ENCODE measurements around the gene NFIB. TPM values are rescaled to one million over a fixed set of nuclear protein-coding genes. Genes with fewer than 3 reads are reported as not detected.

Gene NFIB
- total and polyA plus RNA-seq, 8 donors, result 6.7 to 624 (median 71.4) TPM

DNA sequence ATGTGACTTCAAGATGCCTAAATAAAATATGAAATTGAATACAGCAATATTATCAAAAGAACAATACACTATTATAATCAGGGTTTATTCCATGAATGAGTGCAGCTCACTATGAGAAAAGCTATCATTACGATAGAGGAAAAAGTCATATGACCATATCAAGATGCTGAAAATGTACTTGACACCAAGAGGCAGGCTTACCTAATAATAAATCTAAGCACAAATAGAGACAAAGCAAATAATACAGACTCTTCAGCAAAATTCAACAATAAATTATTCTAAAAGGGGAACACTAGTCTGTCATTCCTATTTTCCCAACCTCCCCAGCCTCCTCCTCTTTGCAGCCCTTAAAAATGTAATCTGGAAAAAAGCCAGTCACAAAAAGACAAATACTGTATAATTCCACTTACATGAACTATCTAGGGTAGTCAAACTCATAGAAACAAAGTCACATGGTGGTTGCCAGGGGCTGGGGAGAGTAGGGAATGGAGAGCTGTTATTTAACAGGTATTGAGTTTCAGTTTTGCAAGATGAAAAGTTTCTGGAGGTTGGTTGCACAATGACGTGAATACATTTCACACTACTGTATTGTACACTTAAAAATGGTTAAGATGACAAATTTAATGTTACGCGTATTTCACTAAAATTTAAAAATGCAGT lies 148.4 kb downstream of the NFIB start:
- Histone ChIP-seq H3K4me3 (no peak overlapping the region), H3K27me3 (no peaks in the 10 kb centered on the region), H3K27ac (no peak overlapping the region), H3K4me1 (peaks cover under 1 to 25% (median 8%) of the 10 kb centered on the region in 4 donors), H3K9me3 (no peaks in the 10 kb centered on the region), H3K36me3 (no peaks in the 10 kb centered on the region)
- DNase-seq, result no peak
- intact Hi-C loops (cut with DNase I; ENCODE audit: low total_unique reads), result no loop called here
- 78 to 91% (median 84%) methylated on average over 4 of the region's 4 CpGs for WGBS, 5 donors
- TF ChIP-seq POLR2A (IDR thresholded peaks at IDR 0.05), result no peak
- TF ChIP-seq EP300 (IDR thresholded peaks at IDR 0.05), result no peak
- TF ChIP-seq, protein P1, sequence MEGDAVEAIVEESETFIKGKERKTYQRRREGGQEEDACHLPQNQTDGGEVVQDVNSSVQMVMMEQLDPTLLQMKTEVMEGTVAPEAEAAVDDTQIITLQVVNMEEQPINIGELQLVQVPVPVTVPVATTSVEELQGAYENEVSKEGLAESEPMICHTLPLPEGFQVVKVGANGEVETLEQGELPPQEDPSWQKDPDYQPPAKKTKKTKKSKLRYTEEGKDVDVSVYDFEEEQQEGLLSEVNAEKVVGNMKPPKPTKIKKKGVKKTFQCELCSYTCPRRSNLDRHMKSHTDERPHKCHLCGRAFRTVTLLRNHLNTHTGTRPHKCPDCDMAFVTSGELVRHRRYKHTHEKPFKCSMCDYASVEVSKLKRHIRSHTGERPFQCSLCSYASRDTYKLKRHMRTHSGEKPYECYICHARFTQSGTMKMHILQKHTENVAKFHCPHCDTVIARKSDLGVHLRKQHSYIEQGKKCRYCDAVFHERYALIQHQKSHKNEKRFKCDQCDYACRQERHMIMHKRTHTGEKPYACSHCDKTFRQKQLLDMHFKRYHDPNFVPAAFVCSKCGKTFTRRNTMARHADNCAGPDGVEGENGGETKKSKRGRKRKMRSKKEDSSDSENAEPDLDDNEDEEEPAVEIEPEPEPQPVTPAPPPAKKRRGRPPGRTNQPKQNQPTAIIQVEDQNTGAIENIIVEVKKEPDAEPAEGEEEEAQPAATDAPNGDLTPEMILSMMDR (IDR thresholded peaks at IDR 0.05), result no peak
- TF ChIP-seq POLR2AphosphoS5 (IDR thresholded peaks at IDR 0.05), result no peak

DNA sequence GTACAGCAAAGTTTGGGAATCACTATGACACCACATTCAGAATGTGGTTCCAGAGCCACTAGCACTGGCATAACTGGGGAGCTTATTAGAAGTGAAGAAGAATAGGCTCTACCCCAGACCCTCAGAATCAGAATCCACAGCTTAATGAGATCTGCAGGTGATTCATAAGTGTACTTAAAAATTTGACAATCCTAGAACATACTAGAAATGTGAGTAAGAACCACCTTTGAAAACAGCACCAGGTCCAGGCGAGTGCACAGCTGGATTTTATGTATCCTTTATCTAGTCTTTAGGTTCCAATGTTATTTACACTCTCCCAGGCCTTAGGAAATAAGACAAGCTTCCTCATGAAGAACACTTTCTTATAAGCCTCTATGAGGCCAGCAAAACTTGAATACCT lies 149.0 kb downstream of the NFIB start:
- H3K4me3 ChIP-seq, result no peak overlapping the region
- H3K9me3 ChIP-seq, result no peaks in the 10 kb centered on the region
- no peaks in the 10 kb centered on the region for H3K27me3 ChIP-seq
- no peak for DNase-seq
- 84 to 95% (median 89%) methylated on average over 1 of the region's 1 CpG for WGBS, 5 donors
- intact Hi-C loops (cut with DNase I; ENCODE audit: low total_unique reads), result no loop called here
- peaks cover 3 to 31% (median 13%) of the 10 kb centered on the region in 4 donors for H3K4me1 ChIP-seq
- no peak for TF ChIP-seq EP300 (IDR thresholded peaks at IDR 0.05)
- TF ChIP-seq POLR2AphosphoS5 (IDR thresholded peaks at IDR 0.05), result no peak
- TF ChIP-seq, protein P1 (IDR thresholded peaks at IDR 0.05), result no peak
- no peak for TF ChIP-seq POLR2A (IDR thresholded peaks at IDR 0.05)
- H3K27ac ChIP-seq, result no peak overlapping the region
- H3K36me3 ChIP-seq, result no peaks in the 10 kb centered on the region

DNA sequence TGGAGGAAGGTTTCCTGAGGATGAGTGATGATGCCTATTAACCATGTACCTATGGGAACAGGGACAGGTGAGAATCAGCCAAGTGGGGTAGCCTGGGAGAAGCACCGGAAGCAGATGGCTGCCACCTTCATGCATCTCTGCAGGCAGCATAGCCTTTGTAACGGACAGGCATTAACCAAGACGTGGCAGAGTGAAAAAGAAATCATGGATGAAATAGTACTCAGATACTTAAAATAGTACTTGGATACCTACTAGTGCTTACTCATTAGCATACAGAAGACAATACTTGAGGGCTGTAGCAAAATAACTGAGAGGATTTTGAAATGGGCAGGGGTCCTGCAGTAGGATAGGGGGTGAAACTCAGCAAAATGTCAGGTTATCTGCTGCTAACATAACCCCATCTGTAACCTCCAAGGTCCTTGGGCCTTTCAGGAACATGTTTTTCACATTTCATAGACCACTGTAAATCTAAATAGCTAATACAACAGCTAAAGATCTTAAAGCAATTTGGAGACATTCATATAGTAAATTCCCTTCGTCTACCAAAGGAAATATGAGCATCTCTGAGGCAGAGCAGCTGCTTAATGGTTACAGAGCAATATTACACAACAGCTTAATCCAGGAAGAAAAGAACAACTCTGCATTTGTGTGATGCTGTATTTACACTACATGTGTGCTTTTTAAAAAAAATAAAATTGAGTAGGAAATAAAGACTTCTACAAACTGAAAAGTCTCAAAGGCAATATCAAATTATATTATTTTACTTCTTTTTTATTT lies 154.3 kb downstream of the NFIB start:
- TF ChIP-seq EP300 (IDR thresholded peaks at IDR 0.05), result no peak
- TF ChIP-seq POLR2AphosphoS5 (IDR thresholded peaks at IDR 0.05), result no peak
- TF ChIP-seq, protein P1 (IDR thresholded peaks at IDR 0.05), result no peak
- no peak for TF ChIP-seq POLR2A (IDR thresholded peaks at IDR 0.05)
- Histone ChIP-seq H3K27me3 (no peaks in the 10 kb centered on the region), H3K36me3 (no peaks in the 10 kb centered on the region), H3K27ac (no peak overlapping the region), H3K4me3 (no peak overlapping the region), H3K9me3 (no peaks in the 10 kb centered on the region), H3K4me1 (peaks cover 10 to 44% (median 31%) of the 10 kb centered on the region in 4 donors)
- intact Hi-C loops (cut with DNase I; ENCODE audit: low total_unique reads), result no loop called here
- peak in 1 of 2 donors; percentile 41 for DNase-seq
- WGBS, 5 donors, result 73 to 88% (median 82%) methylated on average over 4 of the region's 4 CpGs

DNA sequence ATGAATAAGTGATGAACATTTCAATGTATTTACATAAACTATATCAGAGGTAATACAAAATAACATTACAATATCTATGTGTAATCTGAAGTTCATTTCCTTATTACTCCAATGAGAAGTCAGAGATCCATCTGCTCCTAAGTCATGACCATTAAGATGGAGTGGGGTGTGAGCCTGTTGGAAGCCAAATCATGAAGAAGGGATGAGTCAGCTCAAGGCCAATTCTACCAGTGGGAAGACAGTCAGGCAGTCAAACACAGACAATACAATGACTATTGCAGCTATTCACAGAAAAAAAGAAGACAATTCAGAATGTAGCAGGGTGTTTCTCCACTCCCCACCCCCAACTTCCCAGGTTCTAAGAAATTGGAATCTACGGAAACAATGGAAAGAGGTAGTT lies 155.0 kb downstream of the NFIB start:
- no peaks in the 10 kb centered on the region for H3K9me3 ChIP-seq
- H3K27ac ChIP-seq, result no peak overlapping the region
- no peaks in the 10 kb centered on the region for H3K36me3 ChIP-seq
- TF ChIP-seq POLR2A (IDR thresholded peaks at IDR 0.05) (no peak), POLR2AphosphoS5 (IDR thresholded peaks at IDR 0.05) (no peak), EP300 (IDR thresholded peaks at IDR 0.05) (no peak)
- TF ChIP-seq, protein P1 (IDR thresholded peaks at IDR 0.05), result no peak
- H3K4me1 ChIP-seq, result peaks cover 9 to 49% (median 30%) of the 10 kb centered on the region in 4 donors
- 90 to 97% (median 93%) methylated on average over 1 of the region's 1 CpG for WGBS, 5 donors
- DNase-seq, result no peak
- no peak overlapping the region for H3K4me3 ChIP-seq
- no peaks in the 10 kb centered on the region for H3K27me3 ChIP-seq
- intact Hi-C loops (cut with DNase I; ENCODE audit: low total_unique reads), result no loop called here

All from stomach (tissue), 9 donors.